ENCODE data around the gene SHD. TPM values are rescaled to one million over a fixed set of nuclear protein-coding genes. Genes with fewer than 3 reads are reported as not detected.

Gene SHD
- total and polyA plus RNA-seq, 9 of the 15 experiments (the other 6 are each of a cell fraction or from before 2014, with no cell fraction given), result 0.05 to 0.62 (median 0.15) TPM; not detected in 5

GRCh38 chr19:4327252-4327876 is 48.3 kb downstream of the SHD start (continued):
- TF ChIP-seq MGA (IDR thresholded peaks at IDR 0.05) (peak; percentile 91), POLR2B (IDR thresholded peaks at IDR 0.05; ENCODE audit: low read depth, partially characterized antibody) (peak; percentile 48), CC2D1A (IDR thresholded peaks at IDR 0.05) (peak; percentile 8; the same call in 1 of the 2 replicates), ESRRB (CRISPR knock-in tag; IDR thresholded peaks at IDR 0.05; ENCODE audit: borderline replicate concordance) (no peak), SUPT5H (IDR thresholded peaks at IDR 0.05) (peak; percentile 56), NFIC (IDR thresholded peaks at IDR 0.05) (peak; percentile 94), FOXA3 (CRISPR knock-in tag; conservative IDR thresholded peaks at IDR 0.05 in 1 of 2, IDR thresholded peaks at IDR 0.05 in 1 of 2) (peak in 1 of 2 experiments; percentile 45; a peak in 1 of 4 replicates), ATF1 (CRISPR knock-in tag; IDR thresholded peaks at IDR 0.05) (no peak), ATF1 (tag; IDR thresholded peaks at IDR 0.05) (peak; percentile 67; the same call in 1 of the 2 replicates)
- TF ChIP-seq, protein P1, sequence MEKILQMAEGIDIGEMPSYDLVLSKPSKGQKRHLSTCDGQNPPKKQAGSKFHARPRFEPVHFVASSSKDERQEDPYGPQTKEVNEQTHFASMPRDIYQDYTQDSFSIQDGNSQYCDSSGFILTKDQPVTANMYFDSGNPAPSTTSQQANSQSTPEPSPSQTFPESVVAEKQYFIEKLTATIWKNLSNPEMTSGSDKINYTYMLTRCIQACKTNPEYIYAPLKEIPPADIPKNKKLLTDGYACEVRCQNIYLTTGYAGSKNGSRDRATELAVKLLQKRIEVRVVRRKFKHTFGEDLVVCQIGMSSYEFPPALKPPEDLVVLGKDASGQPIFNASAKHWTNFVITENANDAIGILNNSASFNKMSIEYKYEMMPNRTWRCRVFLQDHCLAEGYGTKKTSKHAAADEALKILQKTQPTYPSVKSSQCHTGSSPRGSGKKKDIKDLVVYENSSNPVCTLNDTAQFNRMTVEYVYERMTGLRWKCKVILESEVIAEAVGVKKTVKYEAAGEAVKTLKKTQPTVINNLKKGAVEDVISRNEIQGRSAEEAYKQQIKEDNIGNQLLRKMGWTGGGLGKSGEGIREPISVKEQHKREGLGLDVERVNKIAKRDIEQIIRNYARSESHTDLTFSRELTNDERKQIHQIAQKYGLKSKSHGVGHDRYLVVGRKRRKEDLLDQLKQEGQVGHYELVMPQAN (IDR thresholded peaks at IDR 0.05; ENCODE audit: borderline replicate concordance), result peak; percentile 93
- TF ChIP-seq, protein P2, sequence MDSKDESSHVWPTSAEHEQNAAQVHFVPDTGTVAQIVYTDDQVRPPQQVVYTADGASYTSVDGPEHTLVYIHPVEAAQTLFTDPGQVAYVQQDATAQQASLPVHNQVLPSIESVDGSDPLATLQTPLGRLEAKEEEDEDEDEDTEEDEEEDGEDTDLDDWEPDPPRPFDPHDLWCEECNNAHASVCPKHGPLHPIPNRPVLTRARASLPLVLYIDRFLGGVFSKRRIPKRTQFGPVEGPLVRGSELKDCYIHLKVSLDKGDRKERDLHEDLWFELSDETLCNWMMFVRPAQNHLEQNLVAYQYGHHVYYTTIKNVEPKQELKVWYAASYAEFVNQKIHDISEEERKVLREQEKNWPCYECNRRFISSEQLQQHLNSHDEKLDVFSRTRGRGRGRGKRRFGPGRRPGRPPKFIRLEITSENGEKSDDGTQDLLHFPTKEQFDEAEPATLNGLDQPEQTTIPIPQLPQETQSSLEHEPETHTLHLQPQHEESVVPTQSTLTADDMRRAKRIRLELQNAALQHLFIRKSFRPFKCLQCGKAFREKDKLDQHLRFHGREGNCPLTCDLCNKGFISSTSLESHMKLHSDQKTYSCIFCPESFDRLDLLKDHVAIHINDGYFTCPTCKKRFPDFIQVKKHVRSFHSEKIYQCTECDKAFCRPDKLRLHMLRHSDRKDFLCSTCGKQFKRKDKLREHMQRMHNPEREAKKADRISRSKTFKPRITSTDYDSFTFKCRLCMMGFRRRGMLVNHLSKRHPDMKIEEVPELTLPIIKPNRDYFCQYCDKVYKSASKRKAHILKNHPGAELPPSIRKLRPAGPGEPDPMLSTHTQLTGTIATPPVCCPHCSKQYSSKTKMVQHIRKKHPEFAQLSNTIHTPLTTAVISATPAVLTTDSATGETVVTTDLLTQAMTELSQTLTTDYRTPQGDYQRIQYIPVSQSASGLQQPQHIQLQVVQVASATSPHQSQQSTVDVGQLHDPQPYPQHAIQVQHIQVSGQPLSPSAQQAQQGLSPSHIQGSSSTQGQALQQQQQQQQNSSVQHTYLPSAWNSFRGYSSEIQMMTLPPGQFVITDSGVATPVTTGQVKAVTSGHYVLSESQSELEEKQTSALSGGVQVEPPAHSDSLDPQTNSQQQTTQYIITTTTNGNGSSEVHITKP (IDR thresholded peaks at IDR 0.05; ENCODE audit: partially characterized antibody), result peak; percentile 92
